Stimulated activated CD4-positive, alpha-beta T cell treated with anti-CD3 and anti-CD28 coated beads, Interleukin-12 subunit alpha, Interleukin-12 subunit beta, amount 100 ng/mL, for 4 hours (primary cell): Measurements from ENCODE around the gene CHAF1B.

ENCODE experiments used
- DNase-seq: peaks from one replicate; pipeline ENCODE4 v3.0.0-alpha.2; 2020

The CHAF1B gene

DNA sequence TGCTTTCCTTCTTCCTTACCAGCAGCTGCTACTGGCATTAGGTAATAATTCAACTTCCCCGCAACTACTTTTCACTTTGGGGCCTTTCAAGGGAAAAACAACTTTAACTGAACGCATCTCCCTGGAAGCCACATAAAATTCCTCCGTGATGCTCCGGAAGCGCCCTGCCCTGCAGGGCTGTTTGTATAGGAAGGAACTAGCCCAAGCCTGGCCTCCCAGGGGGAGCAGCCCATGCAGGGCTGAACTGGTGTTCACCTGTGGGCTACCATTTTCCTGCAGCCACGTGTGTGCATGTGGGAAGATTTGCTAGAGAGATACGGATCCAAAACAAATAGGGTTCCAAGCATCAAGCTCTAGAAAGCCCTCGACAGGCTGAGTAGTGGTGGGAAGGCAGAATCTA lies 80.3 kb downstream of the CHAF1B start:
- DNase-seq, result no peak

- no peak for DNase-seq
Observed at GRCh38 chr21:36466061-36466511, 80.9 kb downstream of the CHAF1B start.
